Activated CD4-positive, alpha-beta T cell treated with anti-CD3 and anti-CD28 coated beads for 36 hours (primary cell): Measurements from ENCODE around the gene MACROD1. TPM values are rescaled to one million over a fixed set of nuclear protein-coding genes. Genes with fewer than 3 reads are reported as not detected.
A peak's percentile ranks its signal among the peaks of the same experiment; 100 is the strongest.

Experiments
- ATAC-seq: fragments of 200-7000 bp; cut with Tn5 transposase; one replicate; pipeline ENCODE4 v1.10.0; 2021; ENCODE audit warnings: mild to moderate bottlenecking, moderate library complexity
- CTCF ChIA-PET: fragments of 350-600 bp; sonication (Branson Sonifier 250); formaldehyde crosslinking; loops from one replicate; lab custom pipeline; 2021; ENCODE audit warnings: antibody characterized with exemption; lab: Charles Lee
- POLR2A ChIA-PET: fragments of 350-600 bp; sonication (Branson Sonifier 250); formaldehyde crosslinking; loops from one replicate; lab custom pipeline; 2021; ENCODE audit warnings: antibody characterized with exemption, inconsistent platforms; lab: Charles Lee
- DNase-seq: peaks from one replicate; pipeline ENCODE4 v3.0.0-alpha.2; 2020
- H3K27ac Mint-ChIP-seq: one replicate; pipeline ENCODE4 v1.8.0; 2021; ENCODE audit warnings: mixed read lengths
- H3K27me3 Mint-ChIP-seq: one replicate; pipeline ENCODE4 v1.8.0; 2021; ENCODE audit warnings: mixed read lengths
- H3K36me3 Mint-ChIP-seq: one replicate; pipeline ENCODE4 v1.8.0; 2021; ENCODE audit warnings: low read depth, mixed read lengths
- H3K4me1 Mint-ChIP-seq: one replicate; pipeline ENCODE4 v1.8.0; 2021; ENCODE audit warnings: mixed read lengths
- H3K4me3 Mint-ChIP-seq: one replicate; pipeline ENCODE4 v1.8.0; 2021; ENCODE audit warnings: mild to moderate bottlenecking, moderate library complexity, mixed read lengths
- H3K9me3 Mint-ChIP-seq: one replicate; pipeline ENCODE4 v1.8.0; 2021; ENCODE audit warnings: low read depth, mixed read lengths
- intact Hi-C, 2 experiments: fragments of 100-400 bp; cut with DNase I in 1 of 2; cut with micrococcal nuclease in 1 of 2; formaldehyde crosslinking; loops; one replicate each; pipeline versions ENCODE4 v1.14.2 to v1.15.1; 2022 to 2024; cut with DNase I, micrococcal nuclease
- total RNA-seq, 2 experiments: library from RNA; stranded (reverse); gene quantifications; one replicate each; pipeline ENCODE4 v1.2.3, GENCODE V29; 2021

Gene MACROD1
- total RNA-seq, 2 experiments from 2014 or later: 26.4 to 28.6 TPM

- intact Hi-C loops: no loop called here
- ATAC-seq: no peak
- CTCF ChIA-PET: no interaction called here
Observed at GRCh38 chr11:64003807-64004589, 161.9 kb downstream of the MACROD1 start.

GRCh38 chr11:64001484-64002420 lies 164.2 kb downstream of the MACROD1 start:
- no peak for DNase-seq
- POLR2A ChIA-PET: no interaction called here
- H3K36me3 Mint-ChIP-seq: peaks cover 8% of the 10 kb centered on the region
- ATAC-seq: no peak
- CTCF ChIA-PET: interaction anchor here (0.6 to 3.0 kb wide), 18 partner anchors 7 to 595 kb away, joined by 3 to 80 read pairs (median 4); no protein-coding TSS in a partner anchor
- peaks cover 7% of the 10 kb centered on the region for H3K27me3 Mint-ChIP-seq
- H3K4me3 Mint-ChIP-seq: no peak overlapping the region
- no peak overlapping the region for H3K27ac Mint-ChIP-seq
- peaks cover 3% of the 10 kb centered on the region for H3K4me1 Mint-ChIP-seq
- H3K9me3 Mint-ChIP-seq: no peaks in the 10 kb centered on the region
- intact Hi-C loops: loop anchor here in 1 of 2 experiments (2.0 kb wide), 1 partner anchor 59 kb away; no protein-coding TSS in a partner anchor

More at GRCh38 chr11:64003807-64004589, 161.9 kb downstream of the MACROD1 start:
- Mint-ChIP-seq H3K36me3 (no peaks in the 10 kb centered on the region), H3K27ac (no peak overlapping the region), H3K4me1 (peaks cover 8% of the 10 kb centered on the region), H3K4me3 (no peak overlapping the region), H3K27me3 (peaks cover 24% of the 10 kb centered on the region), H3K9me3 (no peaks in the 10 kb centered on the region)
- no peak for DNase-seq
- POLR2A ChIA-PET: no interaction called here

- Mint-ChIP-seq H3K4me3 (peak overlapping the region; percentile 15), H3K27ac (no peak overlapping the region), H3K27me3 (peaks cover 2% of the 10 kb centered on the region), H3K36me3 (peaks cover 8% of the 10 kb centered on the region), H3K4me1 (peaks cover 3% of the 10 kb centered on the region), H3K9me3 (no peaks in the 10 kb centered on the region)
- no peak for DNase-seq
- no peak for ATAC-seq
- intact Hi-C loops: loop anchor here (1.0 to 2.0 kb wide), 5 partner anchors 27 to 299 kb away; partner anchors contain the start of genes CATSPERZ (in 1 of the 2) and COX8A (in 1 of the 2)
- ChIA-PET CTCF (interaction anchor here (0.7 to 3.0 kb wide), 19 partner anchors 8 to 596 kb away, joined by 3 to 80 read pairs (median 4); no protein-coding TSS in a partner anchor), POLR2A (no interaction called here)
Observed at GRCh38 chr11:64000740-64001483, 165.0 kb downstream of the MACROD1 start.

GRCh38 chr11:64000026-64000739 lies 165.7 kb downstream of the MACROD1 start:
- no peak overlapping the region for H3K4me3 Mint-ChIP-seq
- POLR2A ChIA-PET: no interaction called here
- intact Hi-C loops: loop anchor here (1.0 to 2.0 kb wide), 5 partner anchors 26 to 300 kb away; partner anchors contain the start of genes CATSPERZ (in 1 of the 2) and COX8A (in 1 of the 2)

GRCh38 chr11:63999349-64000025 lies 166.4 kb downstream of the MACROD1 start:
- ChIA-PET POLR2A (no interaction called here), CTCF (interaction anchor here (0.6 to 3.0 kb wide), 9 partner anchors 9 to 208 kb away, joined by 3 to 80 read pairs (median 4); no protein-coding TSS in a partner anchor)
- intact Hi-C loops: loop anchor here (1.0 to 2.0 kb wide), 5 partner anchors 25 to 301 kb away; partner anchors contain the start of genes CATSPERZ (in 1 of the 2) and COX8A (in 1 of the 2)
- H3K36me3 Mint-ChIP-seq: peaks cover 17% of the 10 kb centered on the region
- no peak overlapping the region for H3K4me3 Mint-ChIP-seq
- H3K4me1 Mint-ChIP-seq: peaks cover 3% of the 10 kb centered on the region
- peak; percentile 81 for DNase-seq
- peak; percentile 59 for ATAC-seq
- no peaks in the 10 kb centered on the region for H3K9me3 Mint-ChIP-seq
- no peak overlapping the region for H3K27ac Mint-ChIP-seq
- H3K27me3 Mint-ChIP-seq: peaks cover 2% of the 10 kb centered on the region

More at GRCh38 chr11:64000026-64000739, 165.7 kb downstream of the MACROD1 start:
- CTCF ChIA-PET: interaction anchor here (0.6 to 3.0 kb wide), 12 partner anchors 10 to 387 kb away, joined by 3 to 80 read pairs (median 4); no protein-coding TSS in a partner anchor
- H3K36me3 Mint-ChIP-seq: peaks cover 13% of the 10 kb centered on the region
- DNase-seq (peak; percentile 86), ATAC-seq (peak; percentile 81)
- H3K9me3 Mint-ChIP-seq: no peaks in the 10 kb centered on the region
- H3K27me3 Mint-ChIP-seq: peaks cover 2% of the 10 kb centered on the region
- H3K27ac Mint-ChIP-seq: no peak overlapping the region
- peaks cover 3% of the 10 kb centered on the region for H3K4me1 Mint-ChIP-seq

DNA sequence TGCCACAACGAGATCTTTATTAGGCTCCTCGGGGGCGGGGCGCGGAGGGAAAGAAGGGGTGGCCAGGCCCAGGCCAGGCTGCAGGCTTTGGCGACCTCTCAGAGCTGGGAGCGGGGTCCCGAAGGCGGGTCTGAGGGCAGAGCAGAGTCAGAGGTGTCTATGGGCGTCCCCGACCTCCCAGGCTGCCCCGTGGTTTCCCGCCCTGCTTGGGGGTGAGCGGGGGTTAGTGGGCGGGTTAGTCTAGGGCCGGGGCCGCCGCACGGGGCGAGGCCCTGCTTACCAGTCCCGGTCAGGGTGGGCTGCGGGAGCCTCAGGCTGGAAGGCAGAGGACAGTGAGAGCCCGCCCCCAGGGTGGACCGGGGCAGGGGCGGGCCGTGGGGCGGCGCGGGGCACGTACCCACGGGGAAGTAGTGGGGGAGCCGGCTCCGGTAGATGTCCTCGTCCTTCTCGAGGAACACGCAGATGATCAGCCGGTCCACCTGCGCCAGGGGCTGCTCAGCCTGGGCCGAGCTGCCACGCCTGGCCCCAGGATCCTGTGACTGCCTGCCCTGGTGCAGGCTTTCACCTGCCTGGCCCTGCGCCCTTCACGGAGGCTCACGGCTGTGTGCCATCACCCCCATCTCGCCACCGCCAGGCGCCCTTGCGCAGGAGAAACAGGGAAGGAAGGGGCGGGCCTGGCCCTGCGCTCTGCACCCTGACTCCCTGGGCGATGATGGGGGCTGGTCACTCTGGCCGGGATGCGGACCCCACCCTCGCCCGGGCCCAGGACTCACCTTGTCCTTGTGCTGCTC lies 167.2 kb downstream of the MACROD1 start:
- DNase-seq (peak; percentile 53), ATAC-seq (peak; percentile 25)
- no peak overlapping the region for H3K27ac Mint-ChIP-seq
- H3K27me3 Mint-ChIP-seq: peaks cover 2% of the 10 kb centered on the region
- H3K36me3 Mint-ChIP-seq: peaks cover 22% of the 10 kb centered on the region
- CTCF ChIA-PET: interaction anchor here (0.6 to 3.0 kb wide), 4 partner anchors 8 to 262 kb away, joined by 3 to 80 read pairs (median 8); no protein-coding TSS in a partner anchor
- POLR2A ChIA-PET: no interaction called here
- intact Hi-C loops: no loop called here
- no peaks in the 10 kb centered on the region for H3K9me3 Mint-ChIP-seq
- no peak overlapping the region for H3K4me3 Mint-ChIP-seq
- peaks cover 3% of the 10 kb centered on the region for H3K4me1 Mint-ChIP-seq

DNA sequence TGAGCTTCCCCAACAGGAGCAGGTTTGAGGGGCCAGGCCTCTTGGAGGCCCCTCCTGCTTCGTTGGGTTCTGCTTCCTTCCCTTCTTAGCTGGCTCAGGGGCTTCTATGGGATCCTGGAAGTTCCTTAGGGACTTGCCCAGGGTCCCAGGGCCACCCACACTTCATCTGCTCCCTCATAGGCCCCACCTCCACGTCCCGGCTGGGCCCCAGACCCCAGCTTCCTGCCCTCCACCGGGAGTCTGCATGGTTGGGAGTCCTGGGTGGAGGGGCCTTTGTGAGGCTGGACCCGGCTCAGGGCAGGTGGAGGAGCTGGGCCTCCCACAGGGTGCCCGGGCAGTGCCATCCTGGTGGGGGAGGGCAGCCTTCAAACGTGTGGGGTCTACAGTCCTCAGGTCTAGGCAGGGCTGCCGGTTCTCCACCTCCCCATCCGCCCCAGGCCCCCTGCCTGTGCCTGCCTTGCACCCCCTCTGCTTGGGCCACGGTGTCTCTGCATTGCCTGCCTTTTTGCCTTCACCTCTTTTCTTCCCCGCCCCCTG lies 168.0 kb downstream of the MACROD1 start:
- POLR2A ChIA-PET: no interaction called here
- Mint-ChIP-seq H3K27me3 (peaks cover 2% of the 10 kb centered on the region), H3K27ac (no peak overlapping the region), H3K4me3 (no peak overlapping the region), H3K36me3 (peaks cover 27% of the 10 kb centered on the region), H3K4me1 (peaks cover 4% of the 10 kb centered on the region), H3K9me3 (no peaks in the 10 kb centered on the region)
- DNase-seq (no peak), ATAC-seq (no peak)
- CTCF ChIA-PET: interaction anchor here (0.6 kb wide), 1 partner anchor 40 kb away, joined by 3 read pairs; no protein-coding TSS in a partner anchor
- intact Hi-C loops: loop anchor here in 1 of 2 experiments (1.0 kb wide), 1 partner anchor 12 kb away; the partner anchor contains the start of gene OTUB1

DNA sequence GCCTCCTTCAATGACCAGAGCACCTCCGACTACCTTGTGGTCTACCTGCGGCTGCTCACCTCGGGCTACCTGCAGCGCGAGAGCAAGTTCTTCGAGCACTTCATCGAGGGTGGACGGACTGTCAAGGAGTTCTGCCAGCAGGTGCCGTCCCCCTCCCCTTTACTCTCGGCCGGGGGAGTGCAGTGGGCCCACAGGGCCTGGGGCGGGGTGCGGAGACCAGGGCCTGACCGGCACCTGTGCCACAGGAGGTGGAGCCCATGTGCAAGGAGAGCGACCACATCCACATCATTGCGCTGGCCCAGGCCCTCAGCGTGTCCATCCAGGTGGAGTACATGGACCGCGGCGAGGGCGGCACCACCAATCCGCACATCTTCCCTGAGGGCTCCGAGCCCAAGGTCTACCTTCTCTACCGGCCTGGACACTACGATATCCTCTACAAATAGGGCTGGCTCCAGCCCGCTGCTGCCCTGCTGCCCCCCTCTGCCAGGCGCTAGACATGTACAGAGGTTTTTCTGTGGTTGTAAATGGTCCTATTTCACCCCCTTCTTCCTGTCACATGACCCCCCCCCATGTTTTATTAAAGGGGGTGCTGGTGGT lies 168.7 kb downstream of the MACROD1 start:
- H3K4me1 Mint-ChIP-seq: peaks cover 4% of the 10 kb centered on the region
- ATAC-seq (no peak), DNase-seq (no peak)
- no peak overlapping the region for H3K27ac Mint-ChIP-seq
- ChIA-PET POLR2A (no interaction called here), CTCF (interaction anchor here (0.6 kb wide), 1 partner anchor 39 kb away, joined by 3 read pairs; no protein-coding TSS in a partner anchor)
- peaks cover 27% of the 10 kb centered on the region for H3K36me3 Mint-ChIP-seq
- no peak overlapping the region for H3K4me3 Mint-ChIP-seq
- intact Hi-C loops: loop anchor here in 1 of 2 experiments (1.0 kb wide), 1 partner anchor 11 kb away; the partner anchor contains the start of gene OTUB1
- H3K9me3 Mint-ChIP-seq: no peaks in the 10 kb centered on the region
- peaks cover 2% of the 10 kb centered on the region for H3K27me3 Mint-ChIP-seq
